Dendritic cell treated with granulocyte-macrophage colony-stimulating factor and Interleukin-4, amounts not matched to agents 40 ng/mL and 50 ng/mL, for 4 days (primary cell): Measurements from ENCODE around the gene CYB561D2.

Experiments used
- H3K27ac Mint-ChIP-seq: one replicate; pipeline ENCODE4 v1.8.0; 2022; ENCODE audit warnings: mild to moderate bottlenecking, mixed read lengths
- H3K27me3 Mint-ChIP-seq: one replicate; pipeline ENCODE4 v1.8.0; 2022; ENCODE audit warnings: mild to moderate bottlenecking, mixed read lengths
- H3K36me3 Mint-ChIP-seq: one replicate; pipeline ENCODE4 v1.8.0; 2022; ENCODE audit warnings: low read depth, mixed read lengths
- H3K4me1 Mint-ChIP-seq: one replicate; pipeline ENCODE4 v1.8.0; 2022; ENCODE audit warnings: low read depth, mixed read lengths
- H3K4me3 Mint-ChIP-seq: one replicate; pipeline ENCODE4 v1.8.0; 2022; ENCODE audit warnings: mild to moderate bottlenecking, moderate library complexity, mixed read lengths
- H3K9me3 Mint-ChIP-seq: one replicate; pipeline ENCODE4 v1.8.0; 2022; ENCODE audit warnings: mixed read lengths
- intact Hi-C: fragments of 100-400 bp; cut with micrococcal nuclease; formaldehyde crosslinking; loops from one replicate; pipeline ENCODE4 v1.15.0; 2022

Gene CYB561D2

DNA sequence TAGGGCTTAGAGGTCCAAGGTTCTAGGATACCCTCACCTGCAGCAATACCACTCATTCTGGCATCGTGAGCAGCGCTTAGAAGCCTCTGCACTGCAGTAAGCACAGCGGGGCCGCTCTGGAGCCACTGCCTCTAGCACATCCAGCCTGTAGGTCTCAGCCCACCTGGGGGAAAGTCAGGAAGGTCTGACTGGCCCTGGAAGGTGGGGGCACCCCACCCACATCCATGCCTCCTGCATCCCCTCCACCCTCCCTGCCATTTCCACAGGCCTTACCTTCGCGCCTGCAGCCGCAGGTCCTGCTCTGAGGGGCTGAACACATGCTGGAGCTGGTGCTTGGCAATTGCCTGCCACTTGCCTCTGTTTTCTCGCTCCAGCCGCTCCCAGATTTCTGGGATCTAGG is 9.1 kb upstream of the CYB561D2 start:
- H3K36me3 Mint-ChIP-seq = peaks cover 40% of the 10 kb centered on the region
- no peaks in the 10 kb centered on the region for H3K9me3 Mint-ChIP-seq
- H3K4me1 Mint-ChIP-seq = peaks cover 69% of the 10 kb centered on the region
- peak overlapping the region; percentile 78 for H3K4me3 Mint-ChIP-seq
- no peaks in the 10 kb centered on the region for H3K27me3 Mint-ChIP-seq
- peak overlapping the region; percentile 96 for H3K27ac Mint-ChIP-seq
- intact Hi-C loops = no loop called here

- Mint-ChIP-seq H3K9me3 (no peaks in the 10 kb centered on the region), H3K36me3 (peaks cover 34% of the 10 kb centered on the region), H3K27ac (no peak overlapping the region), H3K4me1 (peaks cover 68% of the 10 kb centered on the region), H3K27me3 (no peaks in the 10 kb centered on the region), H3K4me3 (peak overlapping the region; percentile 78)
- intact Hi-C loops = no loop called here
Observed at GRCh38 chr3:50341996-50342650, 8.5 kb upstream of the CYB561D2 start.

GRCh38 chr3:50342813-50343633 is 7.6 kb upstream of the CYB561D2 start:
- Mint-ChIP-seq H3K27me3 (no peaks in the 10 kb centered on the region), H3K4me1 (peaks cover 76% of the 10 kb centered on the region), H3K9me3 (no peaks in the 10 kb centered on the region), H3K36me3 (peaks cover 31% of the 10 kb centered on the region), H3K4me3 (no peak overlapping the region), H3K27ac (peak overlapping the region; percentile 17)
- intact Hi-C loops = no loop called here

DNA sequence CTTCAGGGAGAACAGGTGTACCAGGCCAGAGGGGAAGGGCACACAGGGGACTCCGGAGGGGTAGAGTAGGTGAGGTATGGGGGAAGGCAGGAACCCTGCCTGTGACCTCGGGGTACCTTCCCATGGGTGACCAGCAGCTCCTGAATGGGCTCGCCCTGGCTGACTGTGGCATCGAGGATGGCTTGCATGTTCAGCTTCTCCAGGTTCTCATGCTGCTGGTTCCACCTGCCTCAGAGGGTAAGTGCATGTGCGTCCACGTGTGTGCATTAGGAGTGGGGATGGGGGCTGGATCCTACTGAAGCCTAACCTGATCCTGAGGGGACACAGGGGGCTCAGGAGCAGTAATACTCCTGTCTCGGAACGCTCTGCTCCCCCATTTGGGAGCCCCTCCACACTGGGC is 5.7 kb upstream of the CYB561D2 start:
- Mint-ChIP-seq H3K36me3 (peaks cover 28% of the 10 kb centered on the region), H3K27ac (peak overlapping the region; percentile 85), H3K4me3 (peak overlapping the region; percentile 88), H3K27me3 (no peaks in the 10 kb centered on the region), H3K9me3 (no peaks in the 10 kb centered on the region), H3K4me1 (peaks cover 82% of the 10 kb centered on the region)
- intact Hi-C loops = loop anchor here (5.0 kb wide), 2 partner anchors 92 to 267 kb away; partner anchors contain the start of gene CISH

GRCh38 chr3:50345586-50346234 is 5.0 kb upstream of the CYB561D2 start, which contains the start of gene ZMYND10:
Gene ZMYND10, minus strand, starts transcription at chr3:50345732. Its CDS starts 153 bp downstream, at chr3:50345579.
- no peaks in the 10 kb centered on the region for H3K27me3 Mint-ChIP-seq
- intact Hi-C loops = loop anchor here (5.0 kb wide), 2 partner anchors 92 to 267 kb away; partner anchors contain the start of gene CISH
- H3K36me3 Mint-ChIP-seq = peaks cover 23% of the 10 kb centered on the region
- H3K27ac Mint-ChIP-seq = peak within 1 kb of the TSS; percentile 85
- peaks cover 88% of the 10 kb centered on the region for H3K4me1 Mint-ChIP-seq
- H3K9me3 Mint-ChIP-seq = no peaks in the 10 kb centered on the region
- peak within 1 kb of the TSS; percentile 88 for H3K4me3 Mint-ChIP-seq

DNA sequence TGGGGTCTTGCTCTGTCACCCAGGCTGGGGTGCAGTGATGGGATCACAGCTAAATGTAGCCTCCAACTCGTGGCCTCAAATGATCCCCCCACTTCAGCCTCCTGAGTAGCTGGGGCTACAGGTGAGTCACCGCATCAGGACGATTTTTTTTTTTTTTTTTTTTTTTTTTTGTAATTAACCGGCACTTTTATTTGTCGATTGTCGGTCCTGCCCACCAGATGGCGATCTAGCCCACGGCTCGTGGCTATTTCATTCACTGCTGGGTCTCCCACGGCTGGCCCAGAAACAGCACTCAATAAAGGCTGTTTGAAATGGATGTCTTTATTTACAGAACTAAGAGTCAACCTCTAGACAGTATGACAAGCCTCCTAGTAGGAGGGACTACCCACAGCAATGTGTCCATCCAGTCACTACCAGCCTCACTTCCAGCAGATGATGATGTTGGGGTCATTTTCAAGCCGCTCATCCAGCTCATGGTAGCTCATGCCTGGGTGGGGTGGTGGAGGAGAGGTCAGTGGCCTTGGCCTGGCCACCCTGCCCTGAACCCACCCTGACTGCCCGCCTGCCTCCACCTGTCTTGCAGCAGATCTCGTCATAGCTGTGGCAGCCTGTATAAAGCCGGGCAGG is 3.4 kb upstream of the CYB561D2 start:
- H3K36me3 Mint-ChIP-seq = peaks cover 39% of the 10 kb centered on the region
- no peaks in the 10 kb centered on the region for H3K27me3 Mint-ChIP-seq
- intact Hi-C loops = loop anchor here (1.0 to 5.0 kb wide), 3 partner anchors 90 to 265 kb away; partner anchors contain the start of gene CISH
- no peaks in the 10 kb centered on the region for H3K9me3 Mint-ChIP-seq
- H3K4me3 Mint-ChIP-seq = no peak overlapping the region
- H3K4me1 Mint-ChIP-seq = peaks cover 89% of the 10 kb centered on the region
- no peak overlapping the region for H3K27ac Mint-ChIP-seq

DNA sequence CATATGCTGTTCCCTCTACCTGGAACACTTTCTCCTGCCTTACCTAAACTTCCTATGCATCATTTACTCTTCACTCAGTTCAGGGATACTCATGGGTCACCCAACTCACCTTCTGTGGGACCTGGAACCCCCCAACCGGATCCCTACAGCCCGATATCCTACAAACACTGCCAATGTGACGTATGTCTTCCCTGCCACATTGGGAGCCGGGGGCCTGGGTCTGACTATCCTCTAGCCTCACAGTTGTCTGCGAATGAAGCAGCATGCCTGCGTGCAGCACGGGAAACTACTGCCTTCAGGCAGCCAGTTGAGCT is 492 bp upstream of the CYB561D2 start:
- intact Hi-C loops = no loop called here
- Mint-ChIP-seq H3K4me3 (peak overlapping the region; percentile 90), H3K9me3 (no peaks in the 10 kb centered on the region), H3K27me3 (no peaks in the 10 kb centered on the region), H3K4me1 (peaks cover 84% of the 10 kb centered on the region), H3K27ac (peak overlapping the region; percentile 93), H3K36me3 (peaks cover 68% of the 10 kb centered on the region)

DNA sequence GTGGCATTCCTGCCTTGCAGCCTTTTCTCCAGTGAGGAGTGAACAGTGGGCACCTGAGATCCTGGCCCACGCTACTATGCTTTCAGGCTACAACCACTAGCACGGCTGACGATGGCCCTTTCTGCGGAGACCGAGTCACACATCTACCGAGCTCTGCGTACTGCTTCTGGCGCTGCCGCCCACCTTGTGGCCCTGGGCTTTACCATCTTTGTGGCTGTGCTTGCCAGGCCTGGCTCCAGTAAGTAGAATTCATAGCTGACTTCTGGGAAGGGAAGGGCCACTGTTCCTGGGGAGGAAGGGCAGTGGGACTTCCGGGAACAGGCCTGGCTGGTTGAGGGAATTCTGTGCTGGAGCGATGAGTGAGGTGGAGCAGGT is 648 bp downstream of the CYB561D2 start:
- Mint-ChIP-seq H3K27me3 (no peaks in the 10 kb centered on the region), H3K4me3 (peak overlapping the region; percentile 90), H3K36me3 (peaks cover 79% of the 10 kb centered on the region), H3K27ac (peak overlapping the region; percentile 93), H3K4me1 (peaks cover 84% of the 10 kb centered on the region), H3K9me3 (no peaks in the 10 kb centered on the region)
- intact Hi-C loops = loop anchor here (1.0 kb wide), 1 partner anchor 8 kb away; the partner anchor contains the start of gene TMEM115

GRCh38 chr3:50352781-50353180 is 2.1 kb downstream of the CYB561D2 start:
- no peaks in the 10 kb centered on the region for H3K27me3 Mint-ChIP-seq
- H3K4me1 Mint-ChIP-seq = peaks cover 88% of the 10 kb centered on the region
- H3K27ac Mint-ChIP-seq = peak overlapping the region; percentile 52
- no peaks in the 10 kb centered on the region for H3K9me3 Mint-ChIP-seq
- intact Hi-C loops = no loop called here
- H3K4me3 Mint-ChIP-seq = no peak overlapping the region
- H3K36me3 Mint-ChIP-seq = peaks cover 90% of the 10 kb centered on the region

DNA sequence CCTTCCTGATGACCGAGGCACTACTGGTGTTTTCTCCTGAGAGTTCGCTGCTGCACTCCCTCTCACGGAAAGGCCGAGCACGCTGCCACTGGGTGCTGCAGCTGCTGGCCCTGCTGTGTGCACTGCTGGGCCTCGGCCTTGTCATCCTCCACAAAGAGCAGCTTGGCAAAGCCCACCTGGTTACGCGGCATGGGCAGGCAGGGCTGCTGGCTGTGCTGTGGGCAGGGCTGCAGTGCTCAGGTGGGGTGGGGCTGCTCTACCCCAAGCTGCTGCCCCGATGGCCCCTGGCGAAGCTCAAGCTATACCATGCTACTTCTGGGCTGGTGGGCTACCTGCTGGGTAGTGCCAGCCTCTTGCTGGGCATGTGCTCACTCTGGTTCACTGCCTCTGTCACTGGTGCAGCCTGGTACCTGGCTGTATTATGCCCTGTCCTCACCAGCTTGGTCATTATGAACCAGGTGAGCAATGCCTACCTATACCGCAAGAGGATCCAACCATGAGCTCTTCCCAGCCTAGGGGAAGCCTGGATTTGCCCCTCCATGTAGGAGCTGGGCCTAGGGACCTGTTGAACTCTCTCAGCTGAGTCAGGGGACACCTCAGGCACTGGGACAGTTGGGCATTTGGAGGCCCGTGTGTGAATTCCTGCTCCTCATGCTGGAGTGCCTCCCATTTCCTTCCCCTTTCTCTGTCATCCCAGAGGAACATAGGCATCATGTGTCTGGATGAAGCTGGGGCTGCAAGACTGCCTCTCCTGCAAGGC is 2.8 kb downstream of the CYB561D2 start:
- Mint-ChIP-seq H3K27me3 (no peaks in the 10 kb centered on the region), H3K36me3 (peaks cover 90% of the 10 kb centered on the region), H3K27ac (peak overlapping the region; percentile 52), H3K9me3 (no peaks in the 10 kb centered on the region), H3K4me3 (no peak overlapping the region), H3K4me1 (peaks cover 88% of the 10 kb centered on the region)
- intact Hi-C loops = no loop called here

- Mint-ChIP-seq H3K36me3 (peaks cover 90% of the 10 kb centered on the region), H3K9me3 (no peaks in the 10 kb centered on the region), H3K27ac (peak overlapping the region; percentile 30), H3K4me3 (no peak overlapping the region), H3K4me1 (peaks cover 84% of the 10 kb centered on the region), H3K27me3 (no peaks in the 10 kb centered on the region)
- intact Hi-C loops = no loop called here
Observed at GRCh38 chr3:50354186-50354764, 3.6 kb downstream of the CYB561D2 start.

DNA sequence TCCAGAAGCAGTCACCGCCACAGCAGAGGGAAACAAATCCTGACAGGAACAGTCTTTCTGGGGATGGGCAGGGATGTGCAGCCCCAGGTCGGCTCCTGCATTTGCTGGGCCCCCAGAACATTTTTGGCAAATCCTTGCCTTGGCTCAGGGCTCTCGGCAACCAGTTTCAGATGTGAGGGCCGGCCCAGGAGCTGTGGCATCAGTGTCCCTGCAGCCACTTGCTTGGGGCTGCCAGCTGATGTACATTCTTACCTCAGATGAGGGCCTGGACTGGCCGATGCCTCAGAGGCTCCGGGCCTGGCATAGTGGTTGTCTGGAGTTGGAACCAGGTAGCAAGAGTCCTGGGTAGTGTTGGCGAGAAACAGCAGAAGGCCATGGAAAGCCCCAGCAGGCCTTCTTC is 4.2 kb downstream of the CYB561D2 start:
- Mint-ChIP-seq H3K9me3 (no peaks in the 10 kb centered on the region), H3K4me1 (peaks cover 83% of the 10 kb centered on the region), H3K27ac (no peak overlapping the region), H3K36me3 (peaks cover 91% of the 10 kb centered on the region), H3K4me3 (no peak overlapping the region), H3K27me3 (no peaks in the 10 kb centered on the region)
- intact Hi-C loops = no loop called here
